HG02571 (cell line): ENCODE results near the gene EGLN1.

Experiments used
- ATAC-seq: cut with Tn5 transposase; IDR thresholded peaks from one replicate; pipeline ENCODE4 v1.9.1; 2021; ENCODE audit warnings: mild to moderate bottlenecking, moderate library complexity; ENCODE audit not compliant: unreplicated experiment

The EGLN1 gene

GRCh38 chr1:231397886-231398671 lies 24.0 kb downstream of the EGLN1 start:
- ATAC-seq: no peak

- ATAC-seq: no peak
Observed at GRCh38 chr1:231396643-231397042, 25.4 kb downstream of the EGLN1 start.

GRCh38 chr1:231395998-231396390 lies 26.1 kb downstream of the EGLN1 start:
- ATAC-seq: no peak

GRCh38 chr1:231395076-231395997 lies 26.8 kb downstream of the EGLN1 start:
- no peak for ATAC-seq

- no peak for ATAC-seq
Observed at GRCh38 chr1:231393668-231394067, 28.4 kb downstream of the EGLN1 start.

- ATAC-seq: no peak
Observed at GRCh38 chr1:231392389-231393131, 29.5 kb downstream of the EGLN1 start.

GRCh38 chr1:231390071-231390470 lies 32.0 kb downstream of the EGLN1 start:
- ATAC-seq: no peak

- no peak for ATAC-seq
Observed at GRCh38 chr1:231387770-231388669, 34.1 kb downstream of the EGLN1 start.

GRCh38 chr1:231386466-231386865 lies 35.6 kb downstream of the EGLN1 start:
- ATAC-seq: no peak

- ATAC-seq: no peak
Observed at GRCh38 chr1:231385416-231385748, 36.7 kb downstream of the EGLN1 start.

- no peak for ATAC-seq
Observed at GRCh38 chr1:231384696-231385415, 37.2 kb downstream of the EGLN1 start.

- ATAC-seq: no peak
Observed at GRCh38 chr1:231383159-231383860, 38.8 kb downstream of the EGLN1 start.

GRCh38 chr1:231382426-231382825 lies 39.7 kb downstream of the EGLN1 start:
- no peak for ATAC-seq

GRCh38 chr1:231381729-231382128 lies 40.4 kb downstream of the EGLN1 start:
- ATAC-seq: no peak

- no peak for ATAC-seq
Observed at GRCh38 chr1:231376875-231377549, 45.1 kb downstream of the EGLN1 start.

- ATAC-seq: no peak
Observed at GRCh38 chr1:231376101-231376500, 46.0 kb downstream of the EGLN1 start.

- ATAC-seq: no peak
Observed at GRCh38 chr1:231374394-231374793, 47.7 kb downstream of the EGLN1 start.

- no peak for ATAC-seq
Observed at GRCh38 chr1:231372501-231372900, 49.6 kb downstream of the EGLN1 start.

- ATAC-seq: no peak
Observed at GRCh38 chr1:231369282-231369681, 52.8 kb downstream of the EGLN1 start.
